Activated CD4-positive, alpha-beta T cell treated with anti-CD3 and anti-CD28 coated beads, Interleukin-2, amount 50 U/mL, for 4 hours (primary cell): ENCODE data around the gene PMAIP1.
"Not testable (repeated sequence)": the region's sequence is repeated elsewhere in the genome, so short reads cannot be mapped to it uniquely, and the experiment has no call there.

Source experiments
- DNase-seq, 2 experiments: peaks; one replicate each; pipeline ENCODE4 v3.0.0-alpha.2; 2020

The PMAIP1 gene

DNA sequence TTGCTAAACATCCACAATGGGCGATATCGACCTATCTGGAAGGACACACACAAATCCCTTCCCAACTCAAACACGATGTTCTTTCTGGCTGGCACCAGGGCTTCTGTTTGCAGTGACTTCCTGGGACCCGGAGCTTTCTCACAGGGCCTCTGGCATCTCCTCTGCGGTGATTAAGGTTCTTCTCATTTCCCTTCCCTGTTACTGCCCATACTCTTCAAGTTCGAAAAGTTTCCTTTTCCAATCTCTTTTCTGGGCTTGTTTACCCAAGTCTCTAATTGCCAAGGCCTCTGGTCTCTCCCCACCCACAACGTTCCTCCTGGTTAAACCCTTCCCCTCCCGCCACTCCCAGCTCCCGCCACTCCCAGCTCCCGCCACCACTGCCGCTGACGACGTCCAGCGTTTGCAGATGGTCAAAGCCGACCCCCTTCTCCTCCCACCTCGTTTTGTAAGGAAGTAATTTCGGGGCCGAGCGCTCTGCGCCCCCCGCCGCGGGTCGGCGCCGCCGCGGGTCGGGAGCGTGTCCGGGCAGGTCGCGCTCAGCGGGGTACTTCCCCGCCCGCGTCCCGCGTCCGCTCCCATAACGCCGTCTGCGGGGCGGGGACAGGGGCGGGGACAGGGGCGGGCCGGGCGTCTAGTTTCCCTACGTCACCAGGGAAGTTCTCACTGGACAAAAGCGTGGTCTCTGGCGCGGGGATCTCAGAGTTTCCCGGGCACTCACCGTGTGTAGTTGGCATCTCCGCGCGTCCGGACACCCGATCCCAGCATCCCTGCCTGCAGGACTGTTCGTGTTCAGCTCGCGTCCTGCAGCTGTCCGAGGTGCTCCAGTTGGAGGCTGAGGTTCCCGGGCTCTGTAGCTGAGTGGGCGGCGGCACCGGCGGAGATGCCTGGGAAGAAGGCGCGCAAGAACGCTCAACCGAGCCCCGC is at the start of gene PMAIP1:
TSS of gene PMAIP1 (plus strand) at position 699 of the 924 bp plus-strand sequence. CDS start at position 881, 182 bp downstream.
- peak; percentile 87 to 88 for DNase-seq

DNA sequence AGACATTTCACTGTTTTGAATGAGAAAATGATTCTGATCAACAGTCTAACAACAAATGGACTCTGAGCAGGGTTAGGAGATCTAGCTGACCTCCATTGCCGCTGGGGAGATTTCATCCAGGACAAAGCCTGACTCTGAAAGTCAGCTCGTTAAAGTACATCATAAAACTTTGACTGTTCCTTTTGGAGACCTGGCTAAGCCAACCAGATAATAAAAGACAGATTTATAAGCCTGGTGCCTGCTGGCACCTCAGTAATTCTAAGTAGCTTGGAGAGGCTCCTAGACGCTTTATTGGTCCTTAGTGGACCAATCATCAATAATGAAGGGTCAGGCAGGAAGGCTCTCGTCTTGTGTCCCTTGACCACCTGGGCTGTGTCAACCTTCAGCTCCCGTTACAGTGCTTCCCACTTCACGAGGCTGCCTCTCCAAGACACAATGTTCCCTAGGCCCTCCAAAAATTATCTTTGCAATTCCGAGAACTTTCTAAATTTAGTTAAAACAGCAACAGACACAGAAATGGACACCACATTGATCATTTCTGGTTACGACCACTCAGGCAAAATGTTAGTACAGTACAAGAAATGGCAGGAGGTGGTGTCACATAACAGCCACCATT is 47.9 kb upstream of the PMAIP1 start:
- DNase-seq = no peak

DNA sequence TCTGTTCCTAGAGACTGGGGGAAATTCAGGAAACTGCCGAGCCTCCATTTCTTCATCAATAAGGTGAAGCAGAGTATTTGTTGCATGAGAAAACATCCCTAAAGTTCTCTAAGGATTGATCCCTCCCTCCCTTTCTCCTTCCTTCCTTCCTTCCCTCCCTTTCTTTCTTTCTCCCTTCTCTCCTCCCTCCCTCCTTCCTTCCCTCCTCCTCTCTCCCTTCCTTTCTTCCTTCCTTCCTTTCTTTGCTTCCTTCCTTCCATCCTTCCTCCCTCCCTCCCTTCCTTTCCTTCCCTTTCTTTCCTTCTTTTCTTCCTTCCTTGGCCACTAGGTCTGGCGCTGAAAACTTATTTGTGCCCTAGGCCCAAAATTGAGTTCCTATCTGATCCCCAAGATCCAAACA is 47.2 kb upstream of the PMAIP1 start:
- DNase-seq = no peak

DNA sequence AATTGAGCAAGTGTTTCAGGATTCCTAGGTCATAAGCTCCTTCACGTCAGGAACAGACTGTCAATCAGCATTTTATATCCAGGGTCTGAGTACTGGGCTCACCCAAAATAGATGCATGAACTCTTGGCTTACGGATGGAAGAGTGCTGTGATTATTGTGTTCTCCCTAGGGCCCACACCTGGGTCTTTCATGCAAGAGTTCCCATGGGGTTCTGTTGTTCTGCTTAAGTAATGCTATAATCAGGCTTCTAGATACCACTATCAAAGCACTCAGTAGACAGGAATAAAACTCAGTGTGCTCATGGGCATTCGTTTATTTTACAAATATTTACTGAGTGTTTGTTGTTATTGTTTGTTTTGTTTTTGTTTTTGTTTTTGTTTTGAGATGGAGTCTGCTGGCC is 46.4 kb upstream of the PMAIP1 start:
- no peak for DNase-seq

DNA sequence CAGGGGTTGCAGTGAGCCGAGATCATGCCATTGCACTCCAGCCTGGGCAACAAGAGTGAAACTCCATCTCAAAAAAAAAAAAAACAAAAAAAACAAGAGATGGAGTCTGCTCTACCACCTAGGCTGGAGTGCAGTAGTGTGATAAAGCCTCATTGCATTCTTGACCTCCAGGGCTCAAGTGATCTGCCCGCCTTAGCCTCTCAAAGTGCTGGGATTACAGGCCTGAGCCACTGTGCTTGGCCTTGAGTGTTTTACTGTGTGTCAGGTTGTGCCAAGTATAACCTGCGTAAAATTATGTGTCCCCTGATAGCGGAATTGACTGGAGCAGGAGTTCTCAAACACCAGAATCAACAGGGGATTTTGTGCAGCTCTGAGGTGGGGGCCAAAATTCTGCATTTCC is 45.8 kb upstream of the PMAIP1 start:
- DNase-seq = not testable (repeated sequence)

DNA sequence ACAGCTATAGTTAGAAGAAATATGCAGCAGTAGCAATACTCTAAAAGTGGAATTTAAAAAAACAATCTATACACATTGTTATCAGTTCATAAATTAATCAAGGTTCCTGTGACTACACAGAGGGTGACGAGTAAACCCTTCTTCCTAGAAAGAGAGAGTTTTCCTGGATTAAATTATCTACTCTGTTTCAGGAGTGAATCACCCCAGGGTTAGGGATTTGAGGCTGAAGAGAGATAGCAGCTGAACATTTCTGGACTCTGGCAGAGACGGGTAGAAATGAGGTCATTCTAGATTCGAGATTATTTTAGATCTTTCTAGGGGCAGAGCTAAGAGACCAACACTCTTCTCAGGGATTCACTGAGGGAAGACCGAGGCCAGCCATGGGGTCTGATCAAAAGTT is 38.8 kb upstream of the PMAIP1 start:
- DNase-seq = no peak

DNA sequence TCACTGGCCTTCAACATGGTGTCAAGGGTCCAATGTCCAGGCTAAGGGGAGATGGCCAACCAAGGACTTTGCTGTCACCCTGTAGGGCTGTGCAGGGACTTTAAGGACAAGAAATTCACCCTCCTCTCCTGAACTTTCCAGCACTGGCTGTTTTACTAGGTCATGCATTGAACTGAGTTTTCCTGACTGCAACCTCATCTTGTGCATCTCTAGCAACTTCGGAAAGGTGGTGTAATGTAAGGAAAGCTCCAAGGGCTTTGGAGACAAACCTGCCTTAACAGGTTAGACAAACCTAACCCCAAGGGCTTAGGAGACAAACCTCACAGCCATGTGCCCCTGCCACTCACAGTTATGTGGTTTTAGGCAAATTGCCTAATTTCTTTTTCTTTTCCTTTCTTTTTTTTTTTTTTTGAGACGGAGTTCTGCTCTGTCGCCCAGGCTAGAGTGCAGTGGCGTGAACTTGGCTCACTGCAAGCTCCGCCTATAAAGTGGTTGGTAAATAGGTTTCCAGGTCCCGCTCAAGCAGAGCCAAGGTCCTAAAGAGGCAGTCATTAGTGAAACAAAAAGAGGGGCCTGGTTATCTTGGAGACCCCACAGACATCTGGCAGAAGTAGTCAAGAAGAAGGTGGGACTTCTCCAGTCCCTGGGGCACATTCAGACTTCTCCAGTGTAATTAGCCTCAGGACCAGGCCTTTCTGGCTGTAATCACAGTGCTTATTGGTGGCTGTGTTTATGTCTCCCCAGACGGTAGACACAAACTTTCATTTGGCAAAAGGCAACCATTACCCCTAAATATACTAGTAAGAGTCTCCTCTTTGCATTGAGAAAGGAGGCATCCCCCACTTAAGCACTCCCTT is 37.6 kb upstream of the PMAIP1 start:
- no peak for DNase-seq

DNA sequence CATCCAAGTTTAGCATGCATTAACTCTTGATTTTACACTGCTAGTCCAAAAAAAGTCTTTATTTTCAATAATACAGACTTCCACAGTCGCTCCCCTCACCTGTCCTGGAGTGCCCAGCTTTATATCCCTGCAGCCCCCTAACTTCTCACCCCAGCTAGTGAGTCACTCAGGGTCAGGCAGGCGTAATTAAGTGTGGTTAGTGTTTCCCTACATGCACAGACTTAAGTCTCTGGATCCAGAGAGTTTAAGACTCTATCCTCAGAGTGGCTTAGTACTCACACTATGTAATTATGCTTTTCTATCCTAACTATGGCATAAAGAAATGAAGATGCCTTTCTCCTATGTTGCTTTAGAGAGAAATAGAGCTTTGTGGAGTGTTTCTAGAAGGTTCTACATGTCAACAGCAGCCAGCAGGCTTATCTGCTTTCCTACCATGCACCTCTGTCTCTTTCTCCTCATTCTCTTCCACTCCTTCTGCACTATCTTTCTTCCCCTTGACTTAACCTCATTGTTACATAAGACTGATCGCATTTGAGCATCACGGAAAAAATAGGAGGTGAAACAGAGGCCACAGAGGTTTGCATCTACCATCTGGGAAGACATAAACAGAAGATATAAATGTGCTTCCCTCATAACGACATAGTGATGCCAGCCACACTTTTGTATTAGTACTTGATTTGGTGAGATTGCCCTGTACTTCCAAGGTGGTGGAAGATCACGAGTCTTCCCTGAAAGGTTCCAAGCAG is 34.4 kb upstream of the PMAIP1 start:
- no peak for DNase-seq

DNA sequence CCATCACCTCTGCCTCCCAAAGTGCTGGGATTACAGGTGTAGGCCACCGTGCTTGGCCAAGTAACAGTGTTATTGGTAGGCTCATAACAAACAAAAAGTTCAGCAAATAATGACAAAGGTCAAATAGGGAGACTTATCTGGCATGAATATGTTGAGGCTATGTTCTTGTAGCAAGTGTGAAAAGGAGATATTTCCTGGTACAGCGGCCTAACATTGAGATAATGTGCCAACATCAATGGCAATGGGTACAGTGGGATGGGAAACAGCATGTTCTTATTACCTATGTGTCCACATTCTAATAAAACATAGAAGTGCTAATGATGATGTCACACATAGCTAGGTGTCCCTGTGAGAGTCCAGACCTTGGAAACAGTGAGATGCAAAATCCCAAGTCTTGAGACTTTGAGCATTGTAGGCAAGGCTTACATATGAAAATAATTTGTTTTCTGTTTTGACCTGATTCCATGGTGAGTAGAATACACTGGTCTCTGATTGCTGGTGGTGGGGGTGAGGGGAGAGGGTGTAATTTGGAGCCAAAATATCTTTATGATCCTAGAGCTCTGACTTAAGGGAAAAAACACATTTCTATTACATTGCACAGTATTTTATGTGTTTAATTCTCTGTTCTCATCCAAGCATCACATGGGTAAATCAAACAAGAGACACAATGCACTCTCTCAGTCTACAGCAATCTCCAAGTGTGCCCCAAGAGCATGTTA is 33.1 kb upstream of the PMAIP1 start:
- no peak for DNase-seq

DNA sequence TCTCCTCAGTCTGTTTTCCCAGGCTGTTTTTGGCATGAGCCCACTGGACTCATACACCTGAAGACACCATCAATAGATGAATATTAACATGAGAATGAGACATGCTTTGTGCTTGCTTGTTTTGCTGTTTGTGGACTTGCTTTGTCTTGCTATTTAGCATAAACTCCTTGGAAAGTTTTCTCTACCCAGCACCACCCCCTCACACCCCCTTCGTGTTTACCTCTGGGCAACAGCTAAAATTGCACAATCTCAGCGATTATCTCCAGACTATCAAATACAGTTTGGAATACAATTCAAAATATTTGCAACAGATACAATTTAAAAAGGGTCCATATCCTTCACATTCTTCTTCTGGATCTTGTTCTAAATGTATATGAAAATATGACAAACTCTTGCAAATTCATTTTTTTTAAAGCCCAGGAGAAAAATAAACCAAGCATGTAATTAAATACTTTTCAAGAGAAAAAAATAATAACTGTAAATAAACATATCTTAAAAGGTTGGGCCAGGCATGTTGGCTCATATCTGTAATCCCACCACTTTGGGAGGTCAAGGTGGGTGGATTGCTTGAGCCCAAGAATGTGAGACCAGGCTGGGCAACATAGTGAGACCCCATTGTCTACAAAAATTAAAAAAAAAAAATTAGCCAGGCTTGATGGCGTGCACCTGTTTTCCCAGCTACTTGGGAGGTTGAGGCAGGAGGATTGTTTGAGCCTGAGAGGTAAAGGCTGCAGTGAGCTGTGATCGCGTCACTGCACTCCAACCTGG is 32.3 kb upstream of the PMAIP1 start:
- DNase-seq = no peak

DNA sequence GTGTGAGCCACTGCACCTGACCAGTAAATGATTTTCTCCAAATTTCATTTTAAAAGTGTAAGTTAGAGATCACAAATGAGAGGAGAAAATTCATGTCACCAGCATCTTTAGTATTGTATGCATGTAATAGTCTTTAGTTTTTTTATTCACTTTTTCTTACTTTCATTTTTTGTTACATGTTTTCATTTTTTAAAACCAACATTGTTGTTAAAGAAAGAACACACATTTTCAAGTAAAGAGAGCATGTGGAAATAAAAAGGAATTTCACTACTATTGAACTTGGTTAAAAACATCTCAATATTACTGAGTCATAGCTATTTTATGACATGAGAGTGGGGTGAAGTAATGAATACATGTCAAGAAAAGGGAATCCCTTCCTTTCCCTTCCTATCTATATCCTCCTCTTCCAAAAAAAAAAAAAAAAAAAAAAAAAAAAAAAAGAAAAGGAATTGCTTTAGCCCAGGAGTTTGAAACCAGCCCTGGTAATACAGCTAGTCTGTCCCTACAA is 29.1 kb upstream of the PMAIP1 start:
- DNase-seq = no peak

DNA sequence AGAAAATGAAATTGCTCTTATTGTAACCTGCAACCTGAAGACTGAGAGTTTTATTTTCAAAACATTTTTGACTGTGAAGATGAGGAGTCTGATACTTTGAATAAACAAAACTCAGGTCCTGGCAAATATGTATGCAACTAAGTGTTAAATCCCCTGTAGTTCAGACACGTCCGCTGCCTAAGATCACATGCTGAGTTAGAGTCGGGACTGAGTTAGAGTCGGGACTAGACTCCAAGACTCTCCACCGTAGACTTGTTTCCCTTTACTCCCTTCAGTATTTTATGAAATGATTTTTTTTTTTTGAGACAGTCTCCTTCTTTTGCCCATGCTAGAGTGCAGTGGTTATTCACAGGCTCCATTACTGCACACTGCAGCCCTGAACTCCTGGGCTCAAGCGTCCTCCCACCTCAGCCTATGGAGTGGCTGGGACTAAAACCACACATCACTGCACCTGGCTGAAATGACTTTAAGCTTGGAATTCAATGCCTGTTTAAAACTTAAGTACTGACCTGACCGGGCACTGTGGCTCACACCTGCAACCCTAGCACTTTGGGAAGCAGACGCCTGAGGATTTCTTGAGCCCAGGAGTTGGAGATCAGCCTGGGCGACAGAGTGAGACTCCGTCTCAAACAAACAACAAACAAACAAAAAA is 28.0 kb upstream of the PMAIP1 start:
- no peak for DNase-seq

DNA sequence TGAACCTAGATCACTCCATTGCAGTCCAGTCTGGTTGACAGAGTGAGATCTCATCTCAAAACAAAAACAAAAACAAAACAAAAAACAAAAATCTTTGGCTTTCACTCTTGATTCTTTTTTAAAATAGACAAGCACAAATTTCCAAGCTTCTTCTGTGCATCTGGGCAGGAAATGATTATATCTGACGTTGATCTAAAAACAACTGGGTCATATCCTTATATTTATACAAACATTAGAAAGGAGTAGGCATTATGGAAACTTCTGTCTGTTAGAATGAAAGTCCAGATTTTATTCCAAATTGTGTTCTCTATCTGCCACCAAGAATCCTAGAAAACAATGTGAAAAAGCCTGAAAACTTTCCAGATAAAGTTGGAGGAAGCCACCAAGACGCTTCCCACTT is 26.2 kb upstream of the PMAIP1 start:
- no peak for DNase-seq

DNA sequence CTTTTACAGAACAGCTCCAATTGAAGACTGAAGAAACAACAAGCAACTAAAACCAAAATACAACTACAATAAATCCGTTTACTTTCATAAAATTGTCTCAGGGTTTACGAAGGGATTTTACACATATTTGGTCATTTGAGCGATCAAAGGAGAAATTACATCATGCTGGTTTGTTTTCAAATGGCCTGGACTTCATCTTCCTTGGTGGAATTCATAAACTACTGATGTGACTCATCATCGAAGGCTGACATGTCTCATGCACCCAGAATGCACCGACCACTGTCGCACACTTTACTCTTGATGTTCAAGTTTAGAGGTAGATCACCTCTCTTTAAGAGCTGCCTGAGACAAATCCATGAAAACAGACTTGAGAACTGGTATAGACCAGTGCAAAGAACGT is 25.6 kb upstream of the PMAIP1 start:
- no peak for DNase-seq

DNA sequence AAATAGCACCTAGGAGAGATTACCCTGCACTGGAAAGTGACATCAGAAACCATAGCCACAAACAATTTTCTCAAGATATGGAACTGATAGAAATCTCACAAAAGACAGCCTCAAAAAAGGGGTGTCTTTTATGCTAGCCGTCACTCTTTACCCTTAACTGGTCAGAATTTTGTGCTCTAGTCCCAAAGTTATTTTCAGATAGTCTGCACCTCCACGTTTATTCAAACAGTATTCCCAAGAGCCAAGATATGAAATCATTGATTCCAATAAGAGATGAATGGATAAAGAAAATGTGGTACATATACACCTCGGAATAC is 23.5 kb upstream of the PMAIP1 start:
- DNase-seq = no peak

DNA sequence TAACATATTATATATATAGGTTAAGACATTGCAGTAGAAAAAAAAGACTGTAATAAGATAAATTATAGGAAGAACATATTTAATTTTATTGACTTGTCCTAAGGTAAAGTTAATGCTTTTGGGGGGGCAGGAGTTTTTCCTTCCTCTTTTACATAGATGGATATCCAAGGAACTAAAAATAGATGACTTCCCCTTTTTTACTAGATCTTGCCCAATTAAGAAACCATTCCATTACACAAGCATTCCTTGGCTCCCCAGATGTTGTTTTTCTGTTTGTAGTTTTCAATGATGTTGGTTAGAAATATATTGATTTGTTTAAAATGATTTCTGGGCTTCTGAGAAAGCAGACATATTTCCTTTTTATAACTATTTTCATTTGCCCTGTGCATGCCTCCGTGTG is 22.4 kb upstream of the PMAIP1 start:
- DNase-seq = no peak

DNA sequence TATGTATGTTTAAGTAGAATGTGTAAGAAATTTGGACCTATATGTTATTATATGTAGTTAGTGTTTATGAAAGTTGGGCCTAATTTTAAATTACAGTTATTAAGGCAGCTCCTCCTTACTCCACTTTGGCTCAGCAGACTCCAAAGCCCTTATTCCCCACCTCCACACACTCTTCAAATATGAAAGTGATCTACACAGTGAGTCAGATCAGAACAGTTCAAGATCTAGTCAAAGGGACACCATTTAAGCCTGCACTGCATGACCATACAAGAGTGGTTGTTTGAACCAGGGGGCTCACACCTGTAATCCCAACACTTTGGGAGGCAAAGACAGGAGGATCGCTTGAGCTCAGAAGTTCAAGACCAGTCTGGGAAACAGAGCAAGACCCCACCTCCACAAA is 21.2 kb upstream of the PMAIP1 start:
- DNase-seq = no peak

DNA sequence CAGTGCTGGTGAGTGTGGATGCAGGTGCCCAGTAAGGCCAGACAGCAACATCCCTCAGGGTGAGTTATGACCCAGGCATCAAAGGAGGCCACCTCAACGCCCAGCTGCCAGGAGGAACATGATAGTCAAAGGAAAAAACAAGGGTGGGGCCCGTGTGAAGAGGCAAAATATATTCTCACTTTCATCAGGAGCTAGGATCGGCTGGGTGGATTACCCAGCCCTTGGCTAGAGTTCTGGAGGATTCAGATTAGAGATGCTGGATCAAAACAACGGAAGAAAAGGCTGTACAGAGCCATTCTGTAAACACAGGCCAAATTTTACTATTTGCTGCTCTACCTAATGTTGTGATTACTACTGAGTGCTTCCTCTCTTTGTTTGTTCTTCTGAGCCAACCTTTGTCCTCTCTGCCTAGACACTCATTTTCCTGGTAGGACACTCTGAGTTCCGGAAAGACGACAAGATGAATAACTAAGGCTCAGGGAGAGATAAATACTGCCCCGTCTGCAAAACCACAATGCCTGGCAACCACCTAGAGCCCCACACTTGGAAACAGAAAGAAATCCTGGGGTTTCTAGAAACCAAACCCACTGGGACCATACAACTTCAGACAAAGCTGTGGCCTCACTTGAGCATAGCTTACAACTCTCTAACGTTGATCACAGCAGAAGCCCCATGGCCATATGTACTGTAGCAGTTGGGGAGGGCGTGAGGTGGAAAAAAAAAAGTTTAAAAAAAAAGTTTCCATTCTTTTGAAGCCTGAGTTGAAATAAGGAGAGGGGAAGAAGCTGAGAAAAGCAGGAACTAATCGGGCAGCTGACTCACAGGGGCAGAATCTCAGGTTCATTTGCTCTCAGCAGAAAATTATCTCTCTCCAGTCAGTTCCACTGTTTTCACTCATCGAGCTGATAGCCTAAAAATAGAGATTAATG is 17.8 kb upstream of the PMAIP1 start:
- no peak for DNase-seq

DNA sequence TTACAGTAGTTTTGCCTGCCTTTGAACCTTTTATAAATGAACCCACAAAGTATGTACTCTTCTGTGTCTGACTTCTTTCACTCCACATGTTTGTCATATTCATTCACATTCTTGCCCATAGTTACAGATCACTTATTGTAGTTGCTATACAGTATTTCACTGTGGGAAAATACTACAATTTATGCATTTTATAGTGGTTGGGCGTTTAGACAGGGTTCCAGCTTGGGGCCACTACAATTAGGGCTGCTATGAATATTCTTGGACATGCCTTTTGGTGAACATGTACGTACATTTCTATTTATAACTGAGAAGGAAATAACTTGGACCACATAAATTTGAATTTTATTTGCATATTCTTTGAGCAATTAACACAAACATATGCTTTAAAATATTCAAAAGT is 15.4 kb upstream of the PMAIP1 start:
- no peak for DNase-seq
